HEK293 (cell line): ENCODE data around the gene NAPA.

Source experiments
- CTCF ChIA-PET: fragments of 350-600 bp; formaldehyde crosslinking; extraction: SDS; loops from one replicate; lab custom pipeline; 2021; ENCODE audit warnings: antibody characterized with exemption; lab: Yijun Ruan, JAX
- POLR2A ChIA-PET: fragments of 300-600 bp; formaldehyde crosslinking; extraction: SDS; loops from one replicate; lab custom pipeline; 2020; ENCODE audit warnings: antibody characterized with exemption, inconsistent platforms; lab: Yijun Ruan, JAX
- H3K27ac ChIP-seq: fragments of 200-500 bp; sonication (Bioruptor generic); 2 replicates; pipeline ENCODE4 v1.5.1; 2014; ENCODE audit warnings: low read depth, low read length, control low read depth, inconsistent platforms; ENCODE audit errors: extremely low read depth
- H3K36me3 ChIP-seq, 2 experiments: fragments of 200-500 bp in 1 of 2; sonication (Bioruptor generic) in 1 of 2; 1 replicate in 1 of 2; 2 replicates in 1 of 2; pipeline ENCODE4 v1.5.1; 2014 to 2017; ENCODE audit warnings: inconsistent platforms in 2 of 2, low read length in 2 of 2; ENCODE audit not compliant: control insufficient read depth in 2 of 2, insufficient read depth in 1 of 2
- H3K4me1 ChIP-seq: fragments of 200-500 bp; sonication (Bioruptor generic); 2 replicates; pipeline ENCODE4 v1.5.1; 2014; ENCODE audit warnings: mild to moderate bottlenecking, low read length, inconsistent platforms; ENCODE audit not compliant: control insufficient read depth, insufficient read depth
- H3K4me3 ChIP-seq: 2 replicates; pipeline ENCODE4 v1.5.1; 2011; ENCODE audit warnings: low read depth, mild to moderate bottlenecking, control low read depth, low read length, moderate library complexity
- H3K9me3 ChIP-seq: fragments of 200-500 bp; sonication (Bioruptor generic); 2 replicates; pipeline ENCODE4 v1.5.1; 2014; ENCODE audit warnings: low read depth, low read length, inconsistent platforms; ENCODE audit not compliant: control insufficient read depth, insufficient read depth
- BCL11B ChIP-seq: fragments of 450-650 bp; formaldehyde crosslinking; IDR thresholded peaks from 2 replicates; pipeline ENCODE4 v1.5.1; 2016; ENCODE audit warnings: low read depth, missing biosample characterization, missing genetic modification characterization
- GLIS1 ChIP-seq: fragments of 450-650 bp; formaldehyde crosslinking; IDR thresholded peaks from 2 replicates; pipeline ENCODE4 v1.5.1; 2016; ENCODE audit warnings: missing biosample characterization, missing genetic modification characterization
- INSM2 ChIP-seq: fragments of 450-650 bp; formaldehyde crosslinking; IDR thresholded peaks from 2 replicates; pipeline ENCODE4 v1.5.1; 2016; ENCODE audit warnings: missing biosample characterization, missing genetic modification characterization
- MZF1 ChIP-seq: fragments of 450-650 bp; formaldehyde crosslinking; IDR thresholded peaks from 2 replicates; pipeline ENCODE4 v1.5.1; 2017; ENCODE audit warnings: missing biosample characterization, missing genetic modification characterization, borderline replicate concordance
- PATZ1 ChIP-seq: fragments of 450-650 bp; formaldehyde crosslinking; IDR thresholded peaks from 2 replicates; pipeline ENCODE4 v1.5.1; 2016; ENCODE audit warnings: missing biosample characterization, missing genetic modification characterization
- SALL2 ChIP-seq: fragments of 450-650 bp; formaldehyde crosslinking; IDR thresholded peaks from 2 replicates; pipeline ENCODE4 v1.5.0; 2017; ENCODE audit warnings: missing biosample characterization, mild to moderate bottlenecking, missing genetic modification characterization, borderline replicate concordance
- YY2 ChIP-seq: fragments of 450-650 bp; formaldehyde crosslinking; IDR thresholded peaks from 2 replicates; pipeline ENCODE4 v1.5.1; 2016; ENCODE audit warnings: missing biosample characterization, missing genetic modification characterization
- ZIC2 ChIP-seq: fragments of 450-650 bp; formaldehyde crosslinking; IDR thresholded peaks from 2 replicates; pipeline ENCODE4 v1.5.1; 2016; ENCODE audit warnings: missing biosample characterization, missing genetic modification characterization
- ZNF211 ChIP-seq: fragments of 450-650 bp; formaldehyde crosslinking; IDR thresholded peaks from 2 replicates; pipeline ENCODE4 v1.5.1; 2016; ENCODE audit warnings: low read depth, missing biosample characterization, missing genetic modification characterization
- ZNF280D ChIP-seq: fragments of 450-650 bp; formaldehyde crosslinking; IDR thresholded peaks from 2 replicates; pipeline ENCODE4 v1.5.1; 2016; ENCODE audit warnings: missing biosample characterization, missing genetic modification characterization
- ZNF350 ChIP-seq: fragments of 450-650 bp; formaldehyde crosslinking; IDR thresholded peaks from 2 replicates; pipeline ENCODE4 v1.5.0; 2017; ENCODE audit warnings: missing biosample characterization, mild to moderate bottlenecking, missing genetic modification characterization
- ZNF423 ChIP-seq: fragments of 450-650 bp; formaldehyde crosslinking; IDR thresholded peaks from 2 replicates; pipeline ENCODE4 v1.5.1; 2016; ENCODE audit warnings: missing biosample characterization, missing genetic modification characterization
- ZNF48 ChIP-seq: fragments of 450-650 bp; formaldehyde crosslinking; IDR thresholded peaks from 2 replicates; pipeline ENCODE4 v1.5.1; 2016; ENCODE audit warnings: missing biosample characterization, missing genetic modification characterization
- ZNF488 ChIP-seq: fragments of 450-650 bp; formaldehyde crosslinking; IDR thresholded peaks from 2 replicates; pipeline ENCODE4 v1.5.1; 2016; ENCODE audit warnings: missing biosample characterization, missing genetic modification characterization
- ZNF510 ChIP-seq: fragments of 450-650 bp; formaldehyde crosslinking; IDR thresholded peaks from 2 replicates; pipeline ENCODE4 v1.5.1; 2018; ENCODE audit warnings: mild to moderate bottlenecking, missing genetic modification characterization, missing biosample characterization; ENCODE audit not compliant: insufficient replicate concordance
- ZNF513 ChIP-seq: fragments of 450-650 bp; IDR thresholded peaks from 2 replicates; pipeline ENCODE4 v1.5.1; 2018; ENCODE audit warnings: missing biosample characterization, missing genetic modification characterization
- ZNF518A ChIP-seq: fragments of 450-650 bp; formaldehyde crosslinking; conservative IDR thresholded peaks from 2 replicates; pipeline ENCODE4 v1.5.1; 2016; ENCODE audit warnings: low read depth, missing biosample characterization, missing genetic modification characterization
- ZNF664 ChIP-seq: fragments of 450-650 bp; formaldehyde crosslinking; IDR thresholded peaks from 2 replicates; pipeline ENCODE4 v1.5.1; 2016; ENCODE audit warnings: missing biosample characterization, missing genetic modification characterization
- ZNF837 ChIP-seq: fragments of 450-650 bp; formaldehyde crosslinking; IDR thresholded peaks from 2 replicates; pipeline ENCODE4 v1.5.1; 2016; ENCODE audit warnings: missing biosample characterization, missing genetic modification characterization
- ZSCAN23 ChIP-seq: fragments of 450-650 bp; formaldehyde crosslinking; IDR thresholded peaks from 2 replicates; pipeline ENCODE4 v1.5.1; 2016; ENCODE audit warnings: missing biosample characterization, missing genetic modification characterization

Gene NAPA

GRCh38 chr19:47483200-47483599 is 31.7 kb downstream of the NAPA start (continued):
- no peak for TF ChIP-seq ZNF488 (tag by site-specific recombination)
- TF ChIP-seq ZNF211 (tag by site-specific recombination): no peak
- TF ChIP-seq ZNF837 (tag by site-specific recombination): no peak
- no peak for TF ChIP-seq YY2
- no peak for TF ChIP-seq PATZ1
- TF ChIP-seq MZF1 (tag by site-specific recombination): no peak
- TF ChIP-seq, all 188 proteins: peak for 0

- POLR2A ChIA-PET: interaction anchor here (0.7 kb wide), 1 partner anchor 926 kb away, joined by 4 read pairs; no protein-coding TSS in a partner anchor
- no peak overlapping the region for H3K27ac ChIP-seq
- CTCF ChIA-PET: interaction anchor here (0.6 to 1.5 kb wide), 2 partner anchors 45 to 46 kb away, joined by 3 to 7 read pairs; no protein-coding TSS in a partner anchor
- H3K4me1 ChIP-seq: no peaks in the 10 kb centered on the region
- H3K36me3 ChIP-seq: peaks cover 0 to 6% of the 10 kb centered on the region in 2 experiments; a peak in 2 of 3 replicates
- H3K4me3 ChIP-seq: no peak overlapping the region
- no peaks in the 10 kb centered on the region for H3K9me3 ChIP-seq
- TF ChIP-seq ZNF423 (no peak), ZNF513 (tag by site-specific recombination) (no peak), ZIC2 (tag by site-specific recombination) (no peak), SALL2 (no peak), ZNF48 (tag by site-specific recombination) (no peak), ZNF510 (no peak), INSM2 (tag by site-specific recombination) (no peak), ZSCAN23 (no peak), BCL11B (tag by site-specific recombination) (no peak), ZNF350 (no peak), ZNF664 (tag by site-specific recombination) (no peak), ZNF280D (tag by site-specific recombination) (no peak), GLIS1 (tag by site-specific recombination) (no peak), ZNF518A (tag by site-specific recombination) (no peak)
Measured at GRCh38 chr19:47481460-47482052, 33.3 kb downstream of the NAPA start.
